ENCODE measurements around the gene PTPRD.

DNA sequence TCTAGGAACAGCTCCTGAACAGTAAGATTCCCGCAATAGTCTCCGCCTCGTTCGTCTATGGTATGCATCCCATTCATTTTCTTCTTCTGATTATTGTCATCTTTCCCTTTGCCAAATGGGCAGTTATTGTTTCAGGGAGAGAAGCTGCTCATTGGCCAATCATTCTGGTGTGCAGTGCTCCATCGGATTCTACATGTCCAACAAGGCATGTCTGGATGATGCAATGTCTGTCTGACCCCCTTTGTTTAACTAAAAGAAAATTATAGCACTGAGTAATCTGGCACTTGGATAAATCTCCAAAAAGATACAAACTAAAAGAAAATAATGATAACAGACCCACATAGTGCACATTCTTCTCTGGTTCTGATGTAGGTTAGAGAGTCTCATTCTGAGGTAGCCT lies 2297.6 kb downstream of the PTPRD start:
- TF ChIP-seq JUNB (IDR thresholded peaks at IDR 0.05; ENCODE audit: unreplicated experiment) (no peak), CREB1 (CRISPR knock-in tag; IDR thresholded peaks at IDR 0.05; ENCODE audit: low read depth) (no peak)
